ENCODE results near the gene SNX13.

Gene SNX13

GRCh38 chr7:17807242-17807641 is 133.1 kb downstream of the SNX13 start:
- Histone ChIP-seq H3K27me3 (ENCODE audit: control insufficient read depth in 5 of 5, insufficient read depth in 4 of 5, low read length in 5 of 5) (no peaks in the 10 kb centered on the region), H3K9ac (ENCODE audit: low read length in 5 of 5) (no peak overlapping the region), H3K4me3 (ENCODE audit: low read depth in 1 of 5, low read length in 5 of 5) (no peak overlapping the region), H3K9me3 (ENCODE audit: control insufficient read depth in 5 of 5, low read length in 5 of 5) (peaks cover 0 to 6% (median 3%) of the 10 kb centered on the region in 5 donors), H3K27ac (ENCODE audit: low read depth, low read length) (no peak overlapping the region), H3K4me1 (ENCODE audit: control insufficient read depth in 5 of 5, insufficient read depth in 5 of 5, low read length in 5 of 5) (no peaks in the 10 kb centered on the region), H3K36me3 (ENCODE audit: control insufficient read depth in 5 of 5, insufficient read depth in 5 of 5, low read length in 5 of 5) (peaks cover 9 to 23% (median 15%) of the 10 kb centered on the region in 5 donors)

- Histone ChIP-seq H3K4me1 (ENCODE audit: control insufficient read depth in 5 of 5, insufficient read depth in 5 of 5, low read length in 5 of 5) (no peaks in the 10 kb centered on the region), H3K36me3 (ENCODE audit: control insufficient read depth in 5 of 5, insufficient read depth in 5 of 5, low read length in 5 of 5) (peaks cover 14 to 27% (median 18%) of the 10 kb centered on the region in 5 donors), H3K27ac (ENCODE audit: low read depth, low read length) (no peak overlapping the region), H3K27me3 (ENCODE audit: control insufficient read depth in 5 of 5, insufficient read depth in 4 of 5, low read length in 5 of 5) (no peaks in the 10 kb centered on the region), H3K9ac (ENCODE audit: low read length in 5 of 5) (no peak overlapping the region), H3K4me3 (ENCODE audit: low read depth in 1 of 5, low read length in 5 of 5) (no peak overlapping the region), H3K9me3 (ENCODE audit: control insufficient read depth in 5 of 5, low read length in 5 of 5) (peaks cover 0 to 2% (median 0%) of the 10 kb centered on the region in 5 donors)
These were observed 133.7 kb downstream of the SNX13 start for GRCh38 chr7:17806631-17807030.

DNA sequence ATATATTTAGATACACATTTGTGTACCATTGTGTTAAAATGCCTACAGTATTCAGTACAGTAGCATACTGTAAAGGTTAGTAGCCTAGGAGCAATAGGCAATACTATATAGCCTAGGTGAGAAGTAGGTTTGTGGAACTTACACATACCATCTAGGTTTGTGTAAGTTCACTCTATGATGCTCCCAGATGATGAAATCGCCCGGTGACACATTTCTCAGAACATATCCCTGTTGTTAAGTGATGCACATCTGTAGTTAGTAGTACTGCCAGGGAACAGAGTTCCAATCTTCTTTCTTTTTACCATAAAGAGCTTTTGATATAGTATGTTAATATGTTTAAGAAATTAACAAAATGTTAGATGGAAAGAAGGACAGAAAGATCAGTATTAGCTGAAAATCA is 138.2 kb downstream of the SNX13 start:
- H3K4me3 ChIP-seq (ENCODE audit: low read depth in 1 of 5, low read length in 5 of 5), result no peak overlapping the region
- no peak overlapping the region for H3K27ac ChIP-seq (ENCODE audit: low read depth, low read length)
- H3K27me3 ChIP-seq (ENCODE audit: control insufficient read depth in 5 of 5, insufficient read depth in 4 of 5, low read length in 5 of 5), result no peaks in the 10 kb centered on the region
- no peaks in the 10 kb centered on the region for H3K4me1 ChIP-seq (ENCODE audit: control insufficient read depth in 5 of 5, insufficient read depth in 5 of 5, low read length in 5 of 5)
- no peaks in the 10 kb centered on the region for H3K9me3 ChIP-seq (ENCODE audit: control insufficient read depth in 5 of 5, low read length in 5 of 5)
- no peak overlapping the region for H3K9ac ChIP-seq (ENCODE audit: low read length in 5 of 5)
- peaks cover 32 to 56% (median 38%) of the 10 kb centered on the region in 5 donors for H3K36me3 ChIP-seq (ENCODE audit: control insufficient read depth in 5 of 5, insufficient read depth in 5 of 5, low read length in 5 of 5)

- Histone ChIP-seq H3K27ac (ENCODE audit: low read depth, low read length) (no peak overlapping the region), H3K36me3 (ENCODE audit: control insufficient read depth in 5 of 5, insufficient read depth in 5 of 5, low read length in 5 of 5) (peaks cover 14 to 37% (median 21%) of the 10 kb centered on the region in 5 donors), H3K9me3 (ENCODE audit: control insufficient read depth in 5 of 5, low read length in 5 of 5) (no peaks in the 10 kb centered on the region), H3K4me1 (ENCODE audit: control insufficient read depth in 5 of 5, insufficient read depth in 5 of 5, low read length in 5 of 5) (no peaks in the 10 kb centered on the region), H3K9ac (ENCODE audit: low read length in 5 of 5) (no peak overlapping the region), H3K27me3 (ENCODE audit: control insufficient read depth in 5 of 5, insufficient read depth in 4 of 5, low read length in 5 of 5) (no peaks in the 10 kb centered on the region), H3K4me3 (ENCODE audit: low read depth in 1 of 5, low read length in 5 of 5) (no peak overlapping the region)
These were observed 148.0 kb downstream of the SNX13 start for GRCh38 chr7:17792075-17792936.

DNA sequence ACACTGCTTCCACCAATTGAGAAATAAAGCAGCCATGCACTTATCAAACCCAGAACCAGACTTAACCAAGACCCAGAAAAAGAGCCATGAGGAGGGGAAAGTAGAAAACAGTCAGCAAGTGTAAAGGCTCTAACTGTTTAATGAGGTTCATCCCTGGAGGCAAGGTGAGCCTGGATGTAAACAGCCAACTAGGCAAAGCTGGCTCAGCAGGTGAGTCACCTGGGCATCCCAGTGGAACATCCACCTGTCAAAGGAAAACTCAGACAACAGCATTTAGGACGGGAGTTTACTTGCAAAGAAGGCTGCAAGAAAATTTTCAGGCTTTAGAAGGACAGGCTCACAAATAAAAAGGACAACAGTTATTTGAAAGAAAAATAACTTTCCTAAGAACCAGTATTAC is 153.0 kb downstream of the SNX13 start:
- no peaks in the 10 kb centered on the region for H3K27me3 ChIP-seq (ENCODE audit: control insufficient read depth in 5 of 5, insufficient read depth in 4 of 5, low read length in 5 of 5)
- no peak overlapping the region for H3K27ac ChIP-seq (ENCODE audit: low read depth, low read length)
- H3K9me3 ChIP-seq (ENCODE audit: control insufficient read depth in 5 of 5, low read length in 5 of 5), result no peaks in the 10 kb centered on the region
- no peak overlapping the region for H3K4me3 ChIP-seq (ENCODE audit: low read depth in 1 of 5, low read length in 5 of 5)
- peaks cover 0 to 14% (median 2%) of the 10 kb centered on the region in 5 donors for H3K36me3 ChIP-seq (ENCODE audit: control insufficient read depth in 5 of 5, insufficient read depth in 5 of 5, low read length in 5 of 5)
- no peaks in the 10 kb centered on the region for H3K4me1 ChIP-seq (ENCODE audit: control insufficient read depth in 5 of 5, insufficient read depth in 5 of 5, low read length in 5 of 5)
- H3K9ac ChIP-seq (ENCODE audit: low read length in 5 of 5), result no peak overlapping the region

DNA sequence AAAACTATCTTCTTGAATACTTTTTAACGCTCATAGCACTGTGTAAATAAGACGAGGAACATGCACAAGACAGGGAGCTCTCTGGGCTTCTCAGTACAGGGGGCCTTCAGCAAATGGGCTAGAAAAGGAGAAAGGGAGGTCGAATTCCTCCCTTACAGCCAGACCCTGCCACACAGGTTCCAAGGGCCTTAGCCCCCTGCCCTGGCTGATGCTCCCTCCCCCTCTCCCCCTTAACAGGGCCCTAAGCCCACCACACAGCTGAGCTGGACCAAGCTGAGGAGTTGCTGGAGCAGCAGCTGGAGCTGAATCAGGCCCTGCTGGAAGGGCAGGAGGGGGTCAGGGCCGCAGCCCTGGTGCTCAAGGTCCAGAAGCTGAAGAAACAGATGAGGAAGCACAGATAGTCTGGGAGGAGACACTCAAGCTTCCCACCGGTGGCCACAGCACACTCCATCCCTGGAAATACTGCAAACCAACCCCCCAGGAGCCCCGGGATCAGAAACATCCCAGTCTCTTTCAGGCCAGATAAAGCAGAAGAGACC is 153.9 kb downstream of the SNX13 start:
- H3K4me3 ChIP-seq (ENCODE audit: low read depth in 1 of 5, low read length in 5 of 5), result no peak overlapping the region
- no peaks in the 10 kb centered on the region for H3K27me3 ChIP-seq (ENCODE audit: control insufficient read depth in 5 of 5, insufficient read depth in 4 of 5, low read length in 5 of 5)
- no peak overlapping the region for H3K9ac ChIP-seq (ENCODE audit: low read length in 5 of 5)
- H3K9me3 ChIP-seq (ENCODE audit: control insufficient read depth in 5 of 5, low read length in 5 of 5), result no peaks in the 10 kb centered on the region
- H3K4me1 ChIP-seq (ENCODE audit: control insufficient read depth in 5 of 5, insufficient read depth in 5 of 5, low read length in 5 of 5), result no peaks in the 10 kb centered on the region
- H3K36me3 ChIP-seq (ENCODE audit: control insufficient read depth in 5 of 5, insufficient read depth in 5 of 5, low read length in 5 of 5), result peaks cover 0 to 14% (median 0%) of the 10 kb centered on the region in 5 donors
- H3K27ac ChIP-seq (ENCODE audit: low read depth, low read length), result no peak overlapping the region

GRCh38 chr7:17782216-17782549 is 158.1 kb downstream of the SNX13 start:
- no peak overlapping the region for H3K9ac ChIP-seq (ENCODE audit: low read length in 5 of 5)
- no peaks in the 10 kb centered on the region for H3K4me1 ChIP-seq (ENCODE audit: control insufficient read depth in 5 of 5, insufficient read depth in 5 of 5, low read length in 5 of 5)
- H3K27me3 ChIP-seq (ENCODE audit: control insufficient read depth in 5 of 5, insufficient read depth in 4 of 5, low read length in 5 of 5), result no peaks in the 10 kb centered on the region
- H3K36me3 ChIP-seq (ENCODE audit: control insufficient read depth in 5 of 5, insufficient read depth in 5 of 5, low read length in 5 of 5), result peaks cover 0 to 3% (median 0%) of the 10 kb centered on the region in 5 donors
- no peak overlapping the region for H3K27ac ChIP-seq (ENCODE audit: low read depth, low read length)
- no peak overlapping the region for H3K4me3 ChIP-seq (ENCODE audit: low read depth in 1 of 5, low read length in 5 of 5)
- no peaks in the 10 kb centered on the region for H3K9me3 ChIP-seq (ENCODE audit: control insufficient read depth in 5 of 5, low read length in 5 of 5)

DNA sequence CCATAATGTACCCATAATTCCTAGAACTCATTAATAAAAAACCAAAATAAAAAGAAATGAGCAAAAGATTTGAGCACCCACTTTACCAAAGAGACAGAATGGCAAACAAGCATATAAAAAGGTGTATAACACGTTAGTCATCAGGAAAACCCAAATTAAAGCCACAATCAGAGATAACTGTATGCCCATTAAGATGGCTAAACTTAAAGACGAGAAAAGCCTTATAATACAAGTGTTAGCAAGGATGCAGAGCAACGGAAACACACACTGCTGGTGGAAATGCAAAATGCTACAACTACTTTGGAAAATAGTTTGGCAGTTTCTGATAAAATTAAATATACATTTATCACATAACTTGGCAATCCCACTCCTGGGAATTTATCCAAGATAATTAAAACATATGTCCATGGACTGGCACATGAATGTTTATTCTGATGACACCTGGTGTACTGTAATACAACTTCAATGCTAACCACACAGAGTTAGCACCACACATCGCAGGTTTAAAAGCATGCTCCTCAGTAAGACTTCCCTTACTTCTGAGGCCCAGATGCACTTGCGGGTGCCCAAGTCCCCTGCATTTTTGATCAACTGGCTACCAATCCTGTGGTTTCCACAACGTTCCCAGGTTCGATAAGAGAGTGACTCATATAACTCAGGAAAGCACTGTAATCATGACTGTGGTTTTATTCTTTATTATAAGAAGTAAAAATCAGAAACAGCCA is 158.6 kb downstream of the SNX13 start:
- Histone ChIP-seq H3K27me3 (ENCODE audit: control insufficient read depth in 5 of 5, insufficient read depth in 4 of 5, low read length in 5 of 5) (no peaks in the 10 kb centered on the region), H3K9ac (ENCODE audit: low read length in 5 of 5) (no peak overlapping the region), H3K4me1 (ENCODE audit: control insufficient read depth in 5 of 5, insufficient read depth in 5 of 5, low read length in 5 of 5) (no peaks in the 10 kb centered on the region), H3K9me3 (ENCODE audit: control insufficient read depth in 5 of 5, low read length in 5 of 5) (no peaks in the 10 kb centered on the region), H3K27ac (ENCODE audit: low read depth, low read length) (no peak overlapping the region), H3K4me3 (ENCODE audit: low read depth in 1 of 5, low read length in 5 of 5) (no peak overlapping the region), H3K36me3 (ENCODE audit: control insufficient read depth in 5 of 5, insufficient read depth in 5 of 5, low read length in 5 of 5) (no peaks in the 10 kb centered on the region)

DNA sequence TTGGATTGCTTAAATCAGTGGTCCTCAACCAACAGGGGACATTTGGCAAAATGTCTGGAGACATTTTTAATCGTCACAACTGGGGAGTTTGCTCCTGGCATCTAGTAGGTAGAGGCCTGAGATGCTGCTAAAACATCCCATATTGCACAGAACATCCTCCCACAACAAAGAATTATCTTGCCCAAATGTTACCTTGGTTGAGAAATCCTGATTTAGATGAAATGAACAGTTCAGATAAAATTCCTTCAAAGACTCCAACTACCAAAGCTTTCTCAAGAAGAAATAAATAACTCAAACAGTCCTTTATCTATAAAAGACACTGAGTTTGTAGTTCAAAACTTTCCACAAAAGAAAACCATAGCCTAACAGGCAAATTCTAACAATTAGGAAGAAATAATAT is 160.9 kb downstream of the SNX13 start:
- H3K9me3 ChIP-seq (ENCODE audit: control insufficient read depth in 5 of 5, low read length in 5 of 5), result no peaks in the 10 kb centered on the region
- no peak overlapping the region for H3K9ac ChIP-seq (ENCODE audit: low read length in 5 of 5)
- no peak overlapping the region for H3K4me3 ChIP-seq (ENCODE audit: low read depth in 1 of 5, low read length in 5 of 5)
- no peaks in the 10 kb centered on the region for H3K36me3 ChIP-seq (ENCODE audit: control insufficient read depth in 5 of 5, insufficient read depth in 5 of 5, low read length in 5 of 5)
- no peak overlapping the region for H3K27ac ChIP-seq (ENCODE audit: low read depth, low read length)
- H3K4me1 ChIP-seq (ENCODE audit: control insufficient read depth in 5 of 5, insufficient read depth in 5 of 5, low read length in 5 of 5), result no peaks in the 10 kb centered on the region
- no peaks in the 10 kb centered on the region for H3K27me3 ChIP-seq (ENCODE audit: control insufficient read depth in 5 of 5, insufficient read depth in 4 of 5, low read length in 5 of 5)

- H3K9ac ChIP-seq (ENCODE audit: low read length in 5 of 5), result no peak overlapping the region
- no peaks in the 10 kb centered on the region for H3K4me1 ChIP-seq (ENCODE audit: control insufficient read depth in 5 of 5, insufficient read depth in 5 of 5, low read length in 5 of 5)
- no peaks in the 10 kb centered on the region for H3K9me3 ChIP-seq (ENCODE audit: control insufficient read depth in 5 of 5, low read length in 5 of 5)
- H3K27me3 ChIP-seq (ENCODE audit: control insufficient read depth in 5 of 5, insufficient read depth in 4 of 5, low read length in 5 of 5), result no peaks in the 10 kb centered on the region
- H3K4me3 ChIP-seq (ENCODE audit: low read depth in 1 of 5, low read length in 5 of 5), result no peak overlapping the region
- no peaks in the 10 kb centered on the region for H3K36me3 ChIP-seq (ENCODE audit: control insufficient read depth in 5 of 5, insufficient read depth in 5 of 5, low read length in 5 of 5)
- no peak overlapping the region for H3K27ac ChIP-seq (ENCODE audit: low read depth, low read length)
These were observed 165.5 kb downstream of the SNX13 start for GRCh38 chr7:17774716-17775288.

All from subcutaneous abdominal adipose tissue (tissue), 5 donors.